Fibroblast of gingiva (primary cell): ENCODE measurements around the gene TPSG1.
A peak's percentile ranks its signal among the peaks of the same experiment; 100 is the strongest.
"Not testable (repeated sequence)": the region's sequence is repeated elsewhere in the genome, so short reads cannot be mapped to it uniquely, and the experiment has no call there.

Source experiments
- DNase-seq: peaks from one replicate; pipeline ENCODE4 v3.0.0-alpha.2; 2011; ENCODE audit warnings: low read depth

Gene TPSG1

DNA sequence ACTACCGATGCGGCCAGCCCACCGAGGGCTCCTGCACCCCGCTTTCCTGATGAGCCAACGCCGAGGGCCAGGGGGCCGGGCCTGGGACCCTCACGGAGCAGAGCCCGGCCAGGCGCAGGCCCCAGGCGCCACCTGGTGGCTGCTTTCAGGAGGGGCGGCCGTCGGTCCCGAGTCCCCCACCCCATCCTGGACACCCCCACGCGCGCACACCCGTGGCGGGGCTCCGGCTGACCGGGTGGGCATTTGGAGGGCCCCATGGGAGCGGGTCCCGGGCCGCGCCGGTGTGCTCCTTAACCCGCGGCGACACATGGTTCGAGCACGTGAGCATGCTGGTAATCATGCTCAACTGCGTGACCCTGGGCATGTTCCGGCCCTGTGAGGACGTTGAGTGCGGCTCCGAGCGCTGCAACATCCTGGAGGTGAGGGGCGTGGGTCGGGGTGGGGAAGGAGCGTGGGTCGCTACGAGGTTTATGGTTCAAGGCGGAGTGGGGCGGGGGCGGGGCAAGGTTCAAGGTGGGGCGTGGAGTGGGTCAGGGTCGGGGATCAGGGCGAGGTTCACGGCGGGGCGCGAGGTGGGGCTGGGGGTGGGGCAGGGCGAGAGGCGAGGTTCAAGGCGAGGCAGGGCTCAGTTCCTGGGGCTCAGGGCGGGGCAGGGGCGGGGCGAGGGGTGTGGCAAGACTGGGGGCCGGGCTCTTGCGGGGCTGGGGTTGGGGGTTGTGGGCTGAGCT is 30.2 kb downstream of the TPSG1 start:
- DNase-seq = no peak

DNA sequence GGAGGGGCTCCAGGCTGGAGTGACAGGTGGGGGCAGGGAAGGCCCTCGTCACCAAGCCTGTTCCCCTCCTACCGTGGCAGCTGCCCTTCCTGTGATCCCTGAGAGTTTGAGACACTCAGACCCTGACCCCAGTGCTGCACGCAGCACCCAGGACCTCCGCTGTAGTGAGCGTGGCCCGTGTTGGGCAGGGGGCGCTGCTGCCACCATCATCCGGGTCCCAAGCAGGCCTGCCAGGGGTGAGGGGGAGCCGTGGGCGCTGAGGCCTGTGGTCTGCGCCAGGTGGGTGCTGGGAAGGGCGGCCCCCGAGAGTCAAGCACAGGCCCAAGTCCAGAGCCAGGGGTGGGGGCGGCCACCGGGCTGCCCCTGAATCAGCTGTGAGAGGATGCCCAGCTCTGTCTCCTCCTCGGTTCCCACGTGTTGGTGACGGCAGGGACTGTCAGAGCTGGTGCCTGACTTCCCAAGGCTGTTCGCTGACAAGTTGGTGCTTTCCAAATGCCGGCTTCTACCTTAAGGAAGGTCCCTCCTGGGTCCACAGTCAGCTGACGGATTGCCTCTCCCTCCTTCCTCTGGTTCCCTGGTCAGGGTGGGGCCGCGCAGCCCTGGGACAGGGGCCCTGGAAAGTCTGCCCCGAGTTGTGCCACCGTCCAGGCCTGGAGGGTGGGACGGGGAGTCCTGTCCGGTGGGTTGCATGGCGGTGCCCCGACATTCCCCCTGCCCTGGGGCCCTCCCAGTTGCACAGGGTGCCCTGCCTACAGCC is 31.1 kb downstream of the TPSG1 start:
- DNase-seq = no peak

DNA sequence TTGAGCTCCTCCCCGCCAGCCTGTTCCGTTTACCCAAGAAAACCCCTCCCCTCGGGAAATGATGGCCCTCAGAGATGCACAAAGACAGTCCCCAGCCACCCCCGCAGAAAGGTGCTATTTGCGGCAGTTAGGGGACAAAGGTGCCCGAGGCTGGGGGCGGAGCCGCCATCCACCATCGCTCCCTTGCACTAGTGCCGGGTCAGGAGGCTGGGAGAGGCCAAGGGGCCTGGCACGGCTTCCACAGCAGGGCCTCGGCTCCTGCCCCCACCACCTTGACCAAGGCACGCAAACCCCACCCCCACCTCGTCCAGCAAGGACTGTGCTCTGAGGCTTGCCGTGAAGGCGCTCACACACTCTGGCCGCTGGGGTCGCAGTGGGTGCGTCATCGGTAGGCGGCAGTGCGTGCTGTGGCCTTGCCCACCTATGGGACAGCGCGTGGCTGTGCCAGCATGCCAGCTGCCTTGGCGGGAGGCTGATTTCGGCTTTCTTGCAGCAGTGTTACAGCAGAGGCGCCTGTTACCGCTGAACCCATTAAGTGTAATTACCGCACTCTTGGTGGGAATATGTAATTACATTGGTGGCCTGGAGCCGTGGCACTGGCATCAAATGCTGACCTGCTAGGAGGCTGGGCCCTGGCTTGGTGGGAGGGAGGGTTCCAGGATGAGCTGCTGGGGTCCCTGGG is 31.8 kb downstream of the TPSG1 start:
- no peak for DNase-seq

DNA sequence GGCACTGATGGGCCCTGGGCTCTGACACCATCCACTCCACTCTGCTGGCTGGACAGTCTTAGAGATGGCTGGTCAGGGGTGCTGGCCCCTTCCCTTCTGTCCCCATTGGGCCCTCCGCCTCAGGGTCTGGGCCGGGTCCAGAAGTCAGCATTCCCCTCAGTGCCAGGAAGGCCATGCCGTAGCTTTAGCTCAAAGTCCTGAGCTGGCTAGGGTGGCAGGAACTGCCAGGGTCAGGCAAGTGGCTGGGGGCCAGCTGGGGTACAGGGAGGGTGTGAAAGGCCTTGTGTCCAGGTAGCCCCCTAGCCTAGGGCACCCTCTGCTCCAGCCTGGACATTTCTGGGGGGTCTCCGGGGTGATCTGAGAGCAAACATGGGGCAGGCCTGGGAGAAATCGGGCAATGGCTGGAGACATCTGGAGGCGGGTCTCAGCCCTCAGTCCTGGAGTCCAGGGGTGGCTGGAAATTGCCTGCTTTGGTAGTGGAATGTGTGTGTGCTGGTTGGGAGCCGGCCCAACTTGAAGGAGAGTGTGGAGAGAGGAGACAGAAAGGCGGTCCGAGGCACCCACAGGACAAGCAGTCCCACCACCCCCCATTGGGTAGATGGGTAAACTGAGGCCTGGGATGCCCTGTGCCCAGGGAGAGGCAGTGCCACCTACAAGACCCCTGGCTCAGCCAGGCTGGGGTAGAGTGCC is 32.5 kb downstream of the TPSG1 start:
- no peak for DNase-seq

DNA sequence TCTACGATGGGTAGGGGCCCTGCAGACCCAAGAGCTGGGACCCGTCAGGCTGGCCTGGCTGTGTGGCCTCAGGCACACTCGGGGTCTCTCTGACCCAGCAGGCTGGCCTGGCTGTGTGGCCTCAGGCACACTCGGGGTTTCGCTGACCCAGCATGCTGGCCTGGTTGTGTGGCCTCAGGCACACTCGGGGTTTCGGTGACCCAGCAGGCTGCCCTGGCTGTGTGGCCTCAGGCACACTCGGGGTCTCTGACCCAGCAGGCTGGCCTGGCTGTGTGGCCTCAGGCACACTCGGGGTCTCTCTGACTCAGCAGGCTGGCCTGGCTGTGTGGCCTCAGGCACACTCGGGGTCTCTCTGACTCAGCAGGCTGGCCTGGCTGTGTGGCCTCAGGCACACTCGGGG is 34.3 kb downstream of the TPSG1 start:
- DNase-seq = not testable (repeated sequence)

DNA sequence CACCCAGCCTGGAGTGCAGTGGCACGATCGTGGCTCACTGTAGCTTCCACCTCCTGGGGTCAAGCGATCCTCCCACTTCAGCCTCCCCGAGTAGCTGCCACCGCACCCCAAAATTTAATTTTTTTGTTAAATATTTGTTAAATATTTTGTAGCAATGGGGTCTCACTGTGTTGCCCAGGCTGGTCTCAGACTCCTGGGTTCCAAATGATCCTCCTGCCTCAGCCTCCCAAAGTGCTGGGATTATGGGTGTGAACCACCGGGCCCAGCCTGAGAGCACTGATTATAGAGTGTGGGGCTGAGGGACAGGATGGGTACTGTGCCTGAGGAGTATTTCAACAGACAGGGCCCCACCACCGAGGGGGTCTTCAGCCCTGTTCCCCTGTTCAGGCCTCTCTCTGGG is 35.6 kb downstream of the TPSG1 start:
- DNase-seq = no peak

DNA sequence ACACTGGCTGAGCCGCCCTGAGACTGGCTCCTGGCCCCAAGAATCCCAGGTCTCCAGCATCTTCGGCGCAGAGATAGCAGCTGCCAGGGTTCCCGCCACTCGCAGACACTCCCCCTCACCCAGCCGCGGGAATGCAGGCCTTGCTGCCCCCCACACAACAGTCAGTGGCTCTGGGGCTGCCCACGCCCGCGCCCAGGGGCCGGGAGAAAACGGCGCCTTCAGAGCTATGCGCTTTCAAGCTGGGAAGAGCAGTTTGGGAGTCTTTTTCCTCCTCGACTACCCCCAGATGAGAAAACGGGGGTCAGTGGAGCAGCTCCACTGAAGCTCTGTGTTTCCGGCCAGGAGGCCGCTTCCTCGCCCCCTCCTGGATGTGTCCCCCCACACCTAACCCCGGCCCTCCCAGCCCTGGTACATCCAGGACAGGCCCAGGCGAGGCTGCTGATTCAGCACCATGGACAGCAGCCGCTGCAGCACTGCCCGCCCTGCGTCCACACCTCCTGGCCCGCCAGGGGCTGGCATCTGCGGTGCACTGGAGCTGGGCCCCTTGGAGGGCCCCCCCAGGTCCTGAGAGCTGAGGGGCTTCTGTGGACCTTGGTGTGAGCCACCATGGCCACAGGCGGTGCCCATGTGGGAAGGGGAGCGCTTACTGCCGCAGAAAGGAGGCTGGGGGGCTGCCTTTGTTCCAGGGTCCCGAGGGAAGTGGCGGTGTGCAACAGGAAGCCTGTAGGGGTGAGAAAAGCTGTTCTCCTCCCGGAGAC is 36.5 kb downstream of the TPSG1 start:
- DNase-seq = no peak

DNA sequence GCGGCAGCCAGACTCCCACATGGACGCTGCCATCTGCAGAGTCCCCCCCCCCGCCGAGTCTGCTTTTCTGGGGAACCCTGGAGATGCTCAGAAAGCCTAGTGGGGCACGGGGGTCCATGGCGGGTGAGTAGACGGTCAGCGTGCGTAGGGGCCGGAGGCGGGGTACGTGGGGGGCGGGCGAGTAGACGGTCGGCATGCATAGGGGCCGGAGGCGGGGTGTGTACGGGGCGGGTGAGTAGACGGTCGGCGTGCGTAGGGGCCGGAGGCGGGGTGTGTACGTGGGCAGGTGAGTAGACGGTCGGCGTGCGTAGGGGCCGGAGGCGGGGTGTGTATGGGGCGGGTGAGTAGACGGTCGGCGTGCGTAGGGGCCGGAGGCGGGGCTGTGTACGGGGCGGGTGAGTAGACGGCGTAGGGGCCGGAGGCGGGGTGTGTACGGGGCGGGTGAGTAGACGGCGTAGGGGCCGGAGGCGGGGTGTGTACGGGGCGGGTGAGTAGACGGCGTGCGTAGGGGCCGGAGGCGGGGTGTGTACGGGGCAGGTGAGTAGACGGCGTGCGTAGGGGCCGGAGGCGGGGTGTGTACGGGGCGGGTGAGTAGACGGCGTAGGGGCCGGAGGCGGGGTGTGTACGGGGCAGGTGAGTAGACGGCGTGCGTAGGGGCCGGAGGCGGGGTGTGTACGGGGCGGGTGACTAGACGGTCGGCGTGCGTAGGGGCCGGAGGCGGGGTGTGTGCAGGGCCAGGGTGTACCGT is 39.4 kb downstream of the TPSG1 start:
- DNase-seq = not testable (repeated sequence)

DNA sequence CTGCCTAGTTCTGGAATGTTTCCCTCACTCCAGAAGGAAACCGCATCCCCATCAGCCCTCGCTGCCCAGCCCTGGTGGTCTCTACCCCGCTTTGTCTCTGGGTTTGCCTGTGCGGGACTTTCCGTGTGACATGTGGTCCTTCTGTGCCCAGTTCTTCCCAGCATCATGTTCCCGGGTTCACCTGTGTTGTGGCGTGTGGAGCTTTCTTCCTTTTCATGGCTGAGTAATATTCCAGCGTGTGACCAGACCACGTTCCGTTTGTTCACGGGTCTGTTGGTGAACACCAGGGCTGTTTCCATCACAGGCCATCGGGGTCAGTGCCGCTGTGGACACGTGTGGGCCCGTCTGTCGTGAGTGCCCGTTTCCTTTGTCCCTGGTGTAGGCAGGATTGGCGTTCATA is 40.1 kb downstream of the TPSG1 start:
- no peak for DNase-seq

DNA sequence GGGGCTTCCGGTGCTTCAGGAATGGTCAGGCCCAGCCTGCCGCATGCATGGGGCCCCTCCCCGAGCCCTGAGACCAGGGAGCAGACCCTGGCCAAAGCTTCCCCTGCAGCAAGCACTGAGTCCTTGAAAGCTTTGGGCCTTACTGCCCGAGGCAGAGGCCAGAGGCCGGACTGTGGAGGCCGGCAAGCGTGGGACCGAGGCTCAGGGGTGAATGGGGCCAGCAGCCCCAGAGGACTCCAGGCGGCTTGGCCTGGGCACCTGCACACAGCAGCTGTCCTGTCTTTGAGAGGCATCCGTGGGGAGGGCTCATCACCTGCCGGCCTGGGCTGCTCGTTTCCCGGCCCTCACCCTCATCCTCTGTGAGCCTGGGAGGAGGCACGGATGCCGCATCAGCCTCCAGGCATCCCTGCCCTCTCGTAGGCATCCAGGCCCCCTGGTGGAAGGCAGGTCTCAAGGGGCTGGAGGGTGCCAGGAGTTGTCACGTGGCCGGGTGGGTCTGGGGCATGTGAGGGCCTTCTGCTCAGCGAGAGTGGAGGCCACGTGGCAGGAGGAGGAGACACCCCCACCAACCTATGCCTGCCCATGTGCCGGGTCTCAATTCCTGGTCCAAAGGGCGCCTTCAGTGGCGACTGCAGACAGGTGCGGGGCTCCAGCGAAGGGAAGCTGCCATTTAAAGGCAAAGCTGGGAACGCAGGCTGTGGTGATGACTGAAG is 40.8 kb downstream of the TPSG1 start:
- DNase-seq = no peak

DNA sequence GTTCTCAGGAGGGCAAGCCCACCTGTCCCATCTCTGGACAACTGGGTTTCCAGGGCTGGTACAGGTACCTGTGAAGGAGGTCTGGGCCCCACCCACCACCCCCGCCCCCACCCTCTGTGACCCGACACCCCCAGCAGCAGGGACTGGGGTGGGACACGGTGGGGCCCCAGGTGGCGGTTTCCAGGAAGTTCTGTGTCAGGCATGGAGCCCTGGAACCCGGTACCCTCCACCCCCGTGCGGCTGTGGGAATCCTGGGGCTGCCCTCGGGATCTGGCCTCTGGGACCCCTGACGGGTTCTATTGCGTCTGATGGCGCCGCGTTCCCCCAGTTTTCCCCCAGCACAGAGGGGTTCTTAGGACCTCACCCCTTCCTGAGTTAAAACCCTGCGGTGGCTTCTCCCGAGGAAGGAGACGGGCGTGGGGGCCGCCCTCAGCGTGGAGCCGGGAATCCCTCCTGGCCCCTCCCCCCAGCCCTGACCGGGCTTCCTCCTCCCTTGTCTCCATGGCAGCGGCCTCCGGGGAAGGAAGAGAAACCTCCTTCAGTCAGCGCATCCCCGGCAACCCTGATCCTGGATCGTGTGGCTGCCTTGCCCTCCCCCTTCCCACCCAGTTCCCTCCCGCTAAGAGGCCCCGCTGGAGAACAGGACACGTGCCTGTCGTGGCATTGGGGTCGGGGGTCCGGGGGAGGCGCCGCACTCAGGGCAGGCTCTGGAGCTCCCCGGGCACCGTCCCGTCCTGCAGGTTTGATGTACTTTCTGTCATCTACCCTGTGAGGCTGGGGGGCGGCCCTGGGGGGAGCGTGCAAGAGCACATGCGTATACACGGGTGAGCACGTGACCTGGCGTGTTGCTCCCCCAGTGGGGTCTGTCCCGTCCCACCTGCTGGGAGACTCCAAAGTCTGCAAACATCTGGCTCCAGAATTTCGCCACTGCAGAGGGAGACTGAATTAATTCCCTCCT is 41.8 kb downstream of the TPSG1 start:
- no peak for DNase-seq

DNA sequence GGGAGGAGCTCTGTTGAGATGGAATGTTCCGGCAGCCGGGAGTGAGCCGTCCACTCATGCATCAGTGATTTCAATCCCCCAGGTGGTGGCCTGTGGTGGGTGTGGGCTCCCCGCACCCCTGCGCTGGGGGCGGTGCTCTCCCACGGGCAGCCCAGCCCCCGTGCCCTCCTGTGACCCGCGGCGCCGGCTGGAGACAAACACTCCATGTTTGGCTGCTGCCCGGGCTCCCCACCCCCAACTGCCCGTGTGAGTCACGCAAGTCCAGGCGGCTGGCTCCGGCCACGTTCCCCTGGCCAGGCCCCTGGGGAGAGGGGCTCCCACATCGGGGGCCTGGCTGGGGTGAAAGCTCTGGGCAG is 42.8 kb downstream of the TPSG1 start:
- peak; percentile 8 for DNase-seq

DNA sequence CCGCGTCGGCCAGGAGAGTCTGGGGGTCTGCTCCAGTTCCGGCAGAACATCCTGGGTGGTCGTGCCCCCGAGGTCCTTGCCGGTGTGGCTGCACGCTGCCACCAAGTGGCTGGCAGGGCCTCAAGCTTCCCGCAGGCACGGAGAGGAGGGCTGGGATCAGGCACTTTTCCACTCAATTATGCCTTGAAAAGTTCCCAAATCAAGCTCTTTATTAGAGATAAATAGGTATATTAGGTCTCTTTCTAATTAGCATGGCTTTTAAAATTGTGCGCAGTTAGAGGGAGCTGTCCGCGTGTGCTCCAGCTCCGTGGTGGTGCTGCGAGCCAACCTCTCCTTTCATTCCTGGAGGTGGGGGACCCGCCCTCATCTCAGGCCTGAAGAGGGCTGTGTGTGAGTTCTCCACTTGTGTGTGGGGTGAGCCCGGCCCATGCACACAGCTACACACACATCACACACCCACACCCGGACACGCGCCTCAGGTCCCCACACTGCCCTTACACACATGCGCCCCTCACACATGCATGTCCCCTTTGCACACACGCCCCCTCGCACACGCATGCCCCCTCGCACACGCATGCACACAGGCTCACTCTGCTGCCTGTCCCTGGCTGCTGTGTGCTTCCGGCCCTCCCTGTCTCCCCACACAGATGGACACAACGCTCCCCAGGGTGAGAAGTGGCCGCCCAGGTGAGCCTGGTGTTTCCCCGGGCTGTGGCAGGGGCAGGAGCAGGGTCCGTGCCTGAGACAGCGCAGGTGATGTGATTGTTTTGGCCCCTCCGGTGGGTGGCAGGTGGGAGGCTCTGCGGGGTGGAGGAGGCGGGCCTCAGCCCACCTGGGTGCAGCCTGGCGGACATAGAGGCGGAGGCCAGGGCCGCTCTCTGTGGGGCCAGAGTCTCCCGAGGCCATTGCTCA is 43.4 kb downstream of the TPSG1 start:
- DNase-seq = no peak

DNA sequence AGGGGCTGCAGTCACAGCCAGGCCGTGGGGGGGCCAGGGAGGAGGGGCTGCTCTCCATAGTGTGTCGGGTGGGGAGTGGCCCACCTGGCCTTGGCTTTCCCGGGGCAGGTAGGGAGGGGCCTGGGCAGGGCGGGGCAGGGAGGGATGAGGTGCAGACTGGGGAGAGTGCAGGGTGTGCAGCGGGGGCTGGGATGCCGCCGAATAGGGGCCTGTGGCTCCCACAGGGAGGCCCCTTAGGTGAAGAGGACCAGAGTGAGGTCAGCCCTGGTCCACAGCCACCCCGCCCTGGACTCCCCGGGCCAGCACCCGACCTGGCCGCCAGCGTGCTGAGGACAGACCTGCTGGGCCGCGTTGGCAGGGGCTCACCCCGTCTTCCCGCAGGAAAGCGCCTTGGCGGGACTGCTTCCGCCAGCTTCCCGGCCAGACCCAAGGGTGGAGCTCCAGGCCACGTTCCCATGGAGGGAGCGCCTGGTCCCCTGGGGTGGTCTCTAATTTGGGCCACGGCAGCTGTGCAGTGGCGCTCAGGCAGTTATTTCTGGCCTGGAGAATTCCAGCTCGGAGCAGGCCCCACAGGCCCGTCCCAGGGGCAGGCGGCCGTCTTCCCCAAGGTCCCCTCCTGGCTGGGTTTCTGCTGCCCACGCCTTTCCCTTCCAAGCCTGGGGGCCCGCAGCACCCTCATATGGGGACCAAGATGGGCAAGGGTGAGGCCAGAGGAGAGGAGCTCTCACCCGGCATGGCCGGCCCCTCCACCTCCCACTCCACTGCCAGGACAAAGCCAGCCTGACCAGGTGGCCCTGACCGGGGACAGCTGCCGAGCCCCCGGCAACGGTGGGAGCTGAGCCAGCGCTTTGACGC is 44.3 kb downstream of the TPSG1 start:
- DNase-seq = no peak

DNA sequence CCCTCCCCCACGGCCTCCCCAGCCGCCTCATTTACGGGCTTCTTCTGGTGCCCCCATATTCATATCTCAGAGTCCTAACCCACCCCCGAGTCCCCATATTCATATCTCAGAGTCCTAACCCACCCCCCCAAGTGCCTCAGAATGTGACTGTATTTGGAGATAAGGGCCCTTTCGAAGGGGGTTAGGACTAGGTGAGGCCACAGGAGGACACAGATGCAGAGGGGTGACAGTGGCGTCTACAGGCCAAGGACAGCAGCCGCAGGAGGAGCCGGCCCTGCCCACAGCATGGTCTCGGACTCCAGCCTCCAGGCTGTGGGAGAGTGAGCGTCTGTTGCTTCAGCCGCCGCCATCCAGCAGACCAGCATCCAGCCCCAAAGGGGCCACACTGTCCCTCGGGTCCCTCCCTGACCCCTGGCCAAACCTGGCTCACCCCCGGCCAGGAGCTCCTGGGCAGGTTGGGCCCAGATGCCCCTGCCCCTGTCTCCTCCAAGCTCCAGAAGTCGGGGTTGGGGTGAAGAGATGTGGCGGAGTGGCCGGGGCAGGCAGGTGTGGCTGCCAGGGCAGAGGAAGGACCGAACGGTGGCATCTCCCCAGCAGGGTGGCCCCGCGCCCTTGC is 46.7 kb downstream of the TPSG1 start:
- no peak for DNase-seq

DNA sequence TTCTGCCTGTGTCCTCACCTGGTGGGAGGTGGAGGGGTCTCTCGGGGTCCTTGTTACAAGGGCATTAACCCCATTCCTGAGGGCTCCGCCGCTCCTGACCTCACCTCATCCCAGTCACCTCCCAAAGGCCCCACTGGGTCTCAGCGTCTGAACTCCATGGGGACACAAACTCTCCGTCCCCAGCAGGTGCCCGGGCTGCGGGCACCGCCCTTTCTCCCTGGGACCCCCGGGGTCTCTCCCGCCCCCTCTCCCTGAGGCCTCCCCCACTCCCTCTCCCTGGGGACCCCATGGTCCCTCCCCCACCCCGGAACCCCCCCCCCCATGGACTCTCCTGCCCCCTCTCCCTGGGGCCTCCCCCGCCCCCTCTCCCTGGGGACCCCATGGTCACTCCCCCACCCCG is 47.3 kb downstream of the TPSG1 start:
- no peak for DNase-seq

DNA sequence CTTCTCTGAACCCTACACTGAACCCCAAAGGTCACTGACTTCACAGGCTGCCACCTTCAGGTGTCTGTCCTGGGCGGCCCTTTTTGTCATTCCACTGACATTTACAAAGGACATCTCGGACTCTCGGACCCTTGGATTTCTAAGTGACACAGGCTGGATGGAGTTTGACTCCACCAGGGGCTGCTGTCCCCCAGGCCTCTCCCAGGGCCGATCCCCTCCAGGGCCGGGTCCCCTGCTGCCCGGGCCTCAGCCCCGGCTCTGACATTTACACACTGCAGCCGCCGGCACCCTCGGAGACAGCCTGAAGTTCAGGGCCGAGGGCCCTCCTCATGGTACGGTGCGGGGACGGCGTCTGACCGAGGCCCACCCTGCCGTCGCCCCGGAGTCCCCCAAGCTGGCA is 48.0 kb downstream of the TPSG1 start:
- no peak for DNase-seq
